Measurements from ENCODE around the gene PDRG1. TPM values are rescaled to one million over a fixed set of nuclear protein-coding genes. Genes with fewer than 3 reads are reported as not detected.
"Not testable (repeated sequence)": the region's sequence is repeated elsewhere in the genome, so short reads cannot be mapped to it uniquely, and the experiment has no call there.

PDRG1 gene
- total and polyA plus RNA-seq, 9 donors: 6.4 to 14.1 (median 9.7) TPM

- Histone ChIP-seq H3K27me3 (no peaks in the 10 kb centered on the region), H3K4me3 (no peak overlapping the region), H3K27ac (no peak overlapping the region), H3K9me3 (no peaks in the 10 kb centered on the region), H3K4me1 (ENCODE audit: insufficient read depth) (no peaks in the 10 kb centered on the region), H3K36me3 (no peaks in the 10 kb centered on the region)
- intact Hi-C loops (cut with DNase I): no loop called here
- WGBS, 3 donors: 89 to 91% (median 89%) methylated on average over 8 of the region's 8 CpGs
- TF ChIP-seq EP300 (IDR thresholded peaks at IDR 0.05) (no peak), POLR2A (IDR thresholded peaks at IDR 0.05) (no peak), CTCF (IDR thresholded peaks at IDR 0.05) (no peak)
- no peak for DNase-seq
Observed at GRCh38 chr20:31924561-31924960, 27.3 kb downstream of the PDRG1 start.

GRCh38 chr20:31923388-31924331 lies 28.2 kb downstream of the PDRG1 start:
- no peak for DNase-seq
- H3K4me1 ChIP-seq (ENCODE audit: insufficient read depth): no peaks in the 10 kb centered on the region
- H3K4me3 ChIP-seq: no peak overlapping the region
- H3K27ac ChIP-seq: no peak overlapping the region
- intact Hi-C loops (cut with DNase I): no loop called here
- no peaks in the 10 kb centered on the region for H3K27me3 ChIP-seq
- TF ChIP-seq POLR2A (IDR thresholded peaks at IDR 0.05): no peak
- no peak for TF ChIP-seq EP300 (IDR thresholded peaks at IDR 0.05)
- no peak for TF ChIP-seq CTCF (IDR thresholded peaks at IDR 0.05)
- no peaks in the 10 kb centered on the region for H3K36me3 ChIP-seq
- WGBS, 3 donors: 44 to 50% (median 48%) methylated on average over 13 of the region's 13 CpGs
- no peaks in the 10 kb centered on the region for H3K9me3 ChIP-seq

DNA sequence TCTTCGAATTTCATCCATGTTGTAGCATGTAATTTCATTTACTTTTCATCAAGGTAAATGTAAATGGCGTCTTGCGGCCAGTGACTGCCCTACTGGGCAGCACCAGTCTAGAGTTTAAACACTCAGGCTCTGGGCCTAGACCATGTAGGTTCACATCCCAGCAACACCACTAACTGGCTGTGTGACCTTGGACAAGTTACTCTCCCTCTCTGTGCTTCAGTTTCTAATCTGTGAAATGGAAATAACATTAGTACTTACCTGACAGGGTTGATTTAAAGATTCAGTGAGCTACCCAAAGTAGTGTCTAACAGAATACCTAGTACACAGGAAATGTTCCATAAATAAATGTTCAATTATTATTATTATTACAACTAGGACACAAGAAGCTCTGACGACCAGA lies 29.3 kb downstream of the PDRG1 start:
- H3K4me1 ChIP-seq (ENCODE audit: insufficient read depth): no peaks in the 10 kb centered on the region
- intact Hi-C loops (cut with DNase I): no loop called here
- no peak for TF ChIP-seq EP300 (IDR thresholded peaks at IDR 0.05)
- H3K27me3 ChIP-seq: no peaks in the 10 kb centered on the region
- WGBS, 3 donors: 81 to 83% (median 82%) methylated on average over 4 of the region's 4 CpGs
- H3K4me3 ChIP-seq: no peak overlapping the region
- no peak overlapping the region for H3K27ac ChIP-seq
- no peak for DNase-seq
- no peaks in the 10 kb centered on the region for H3K9me3 ChIP-seq
- no peaks in the 10 kb centered on the region for H3K36me3 ChIP-seq

GRCh38 chr20:31922181-31922580 lies 29.7 kb downstream of the PDRG1 start:
- H3K4me3 ChIP-seq: no peak overlapping the region
- TF ChIP-seq EP300 (IDR thresholded peaks at IDR 0.05): no peak
- no peak for TF ChIP-seq CTCF (IDR thresholded peaks at IDR 0.05)
- no peak for TF ChIP-seq POLR2A (IDR thresholded peaks at IDR 0.05)
- H3K9me3 ChIP-seq: no peaks in the 10 kb centered on the region
- DNase-seq: no peak
- intact Hi-C loops (cut with DNase I): no loop called here
- no peaks in the 10 kb centered on the region for H3K27me3 ChIP-seq
- no peak overlapping the region for H3K27ac ChIP-seq
- 66 to 74% (median 69%) methylated on average over 4 of the region's 4 CpGs for whole genome bisulfite sequencing, 3 donors
- H3K36me3 ChIP-seq: no peaks in the 10 kb centered on the region
- H3K4me1 ChIP-seq (ENCODE audit: insufficient read depth): no peaks in the 10 kb centered on the region

GRCh38 chr20:31921480-31921879 lies 30.4 kb downstream of the PDRG1 start:
- H3K4me1 ChIP-seq (ENCODE audit: insufficient read depth); DNase-seq; H3K36me3 ChIP-seq; intact Hi-C loops (cut with DNase I); H3K9me3 ChIP-seq; H3K27me3 ChIP-seq; H3K4me3 ChIP-seq; H3K27ac ChIP-seq: not testable (repeated sequence)
- 87 to 92% (median 88%) methylated on average over 5 of the region's 5 CpGs for WGBS, 3 donors

All from ovary (tissue), 9 donors.